ENCODE measurements around the gene PGA4.

DNA sequence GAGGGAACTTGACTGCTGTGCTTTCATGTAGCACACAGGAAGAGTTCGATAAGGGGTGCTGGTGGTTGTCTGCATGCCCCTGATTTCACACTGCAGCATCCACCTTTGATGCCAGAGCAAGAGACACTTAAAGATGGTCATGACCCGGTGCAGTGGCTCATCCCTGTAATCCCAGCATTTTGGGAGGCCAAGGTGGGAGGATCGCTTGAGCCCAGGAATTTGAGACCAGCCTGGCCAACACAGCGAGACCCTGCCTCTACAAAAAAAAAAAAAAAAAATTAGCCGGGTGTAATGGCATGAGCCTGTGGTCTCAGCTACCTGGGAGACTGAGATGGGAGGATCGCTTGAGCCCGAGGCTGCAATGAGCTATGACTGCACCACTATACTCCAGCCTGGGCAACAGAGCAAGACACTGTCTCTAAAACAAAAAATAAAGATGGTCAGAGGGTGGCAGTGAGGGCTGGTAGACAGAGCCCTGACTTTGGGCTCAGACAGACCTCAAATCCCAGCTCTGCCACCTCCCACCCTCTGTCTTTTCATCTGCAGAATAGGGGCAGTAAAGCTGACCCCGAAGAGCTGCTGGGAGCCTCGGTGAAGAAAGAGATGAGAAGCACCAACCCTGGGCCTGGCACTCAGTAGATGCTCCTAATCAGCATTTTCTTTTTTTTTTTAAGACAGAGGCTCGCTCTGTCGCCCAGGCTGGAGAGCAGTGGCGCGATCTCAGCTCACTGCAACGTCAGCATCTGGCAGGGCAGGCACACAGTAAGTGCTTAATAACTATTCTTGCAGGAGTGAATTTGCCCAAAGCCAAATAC lies 55.2 kb downstream of the PGA4 start:
- TF ChIP-seq POLR2A (IDR thresholded peaks at IDR 0.05) (no peak), POLR2AphosphoS5 (IDR thresholded peaks at IDR 0.05) (no peak)
- TF ChIP-seq, protein P1, sequence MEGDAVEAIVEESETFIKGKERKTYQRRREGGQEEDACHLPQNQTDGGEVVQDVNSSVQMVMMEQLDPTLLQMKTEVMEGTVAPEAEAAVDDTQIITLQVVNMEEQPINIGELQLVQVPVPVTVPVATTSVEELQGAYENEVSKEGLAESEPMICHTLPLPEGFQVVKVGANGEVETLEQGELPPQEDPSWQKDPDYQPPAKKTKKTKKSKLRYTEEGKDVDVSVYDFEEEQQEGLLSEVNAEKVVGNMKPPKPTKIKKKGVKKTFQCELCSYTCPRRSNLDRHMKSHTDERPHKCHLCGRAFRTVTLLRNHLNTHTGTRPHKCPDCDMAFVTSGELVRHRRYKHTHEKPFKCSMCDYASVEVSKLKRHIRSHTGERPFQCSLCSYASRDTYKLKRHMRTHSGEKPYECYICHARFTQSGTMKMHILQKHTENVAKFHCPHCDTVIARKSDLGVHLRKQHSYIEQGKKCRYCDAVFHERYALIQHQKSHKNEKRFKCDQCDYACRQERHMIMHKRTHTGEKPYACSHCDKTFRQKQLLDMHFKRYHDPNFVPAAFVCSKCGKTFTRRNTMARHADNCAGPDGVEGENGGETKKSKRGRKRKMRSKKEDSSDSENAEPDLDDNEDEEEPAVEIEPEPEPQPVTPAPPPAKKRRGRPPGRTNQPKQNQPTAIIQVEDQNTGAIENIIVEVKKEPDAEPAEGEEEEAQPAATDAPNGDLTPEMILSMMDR (IDR thresholded peaks at IDR 0.05), result no peak

All from upper lobe of left lung (tissue), 4 donors.